GM10266 (cell line): ENCODE data around the gene SOX9.

Source experiments
- DNase-seq: peaks from one replicate; pipeline ENCODE4 v3.0.0; 2012; ENCODE audit errors: extremely low spot score
- TF ChIP-seq, protein P1 (sequence below): IDR thresholded peaks from 2 replicates; pipeline ENCODE4 v1.5.1; 2012; ENCODE audit warnings: mild to moderate bottlenecking, low read depth; ENCODE audit not compliant: control insufficient read depth, insufficient read depth; ENCODE audit errors: missing control alignments

The SOX9 gene

DNA sequence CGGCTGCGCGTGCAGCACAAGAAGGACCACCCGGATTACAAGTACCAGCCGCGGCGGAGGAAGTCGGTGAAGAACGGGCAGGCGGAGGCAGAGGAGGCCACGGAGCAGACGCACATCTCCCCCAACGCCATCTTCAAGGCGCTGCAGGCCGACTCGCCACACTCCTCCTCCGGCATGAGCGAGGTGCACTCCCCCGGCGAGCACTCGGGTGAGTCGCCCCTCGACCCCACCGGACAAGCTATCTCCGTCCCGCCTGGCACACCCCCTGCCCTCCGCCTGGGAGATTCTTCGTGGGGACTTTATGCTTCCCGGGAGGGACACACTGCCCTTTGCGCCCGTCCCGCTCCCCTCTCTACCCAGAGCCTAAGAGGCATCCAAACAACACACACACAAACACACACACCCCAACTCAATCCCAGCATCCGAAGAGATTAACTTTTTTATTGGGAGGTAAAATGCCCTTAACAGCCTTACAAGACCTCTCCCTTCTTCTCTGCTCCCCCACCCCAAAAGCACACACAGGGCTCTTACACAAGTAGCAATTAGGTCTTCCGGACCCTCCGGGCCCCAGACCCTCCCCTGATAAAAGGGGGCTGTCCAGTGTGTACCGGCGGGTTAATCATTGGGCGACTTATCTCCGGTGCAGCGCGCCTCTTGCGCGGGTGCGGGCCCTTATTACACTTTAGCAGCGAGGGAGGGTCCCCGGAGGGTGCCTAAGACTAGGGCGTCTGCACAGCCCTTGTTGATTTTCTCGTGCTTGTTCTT is 2.1 kb downstream of the SOX9 start:
- peak; percentile 81 for DNase-seq

DNA sequence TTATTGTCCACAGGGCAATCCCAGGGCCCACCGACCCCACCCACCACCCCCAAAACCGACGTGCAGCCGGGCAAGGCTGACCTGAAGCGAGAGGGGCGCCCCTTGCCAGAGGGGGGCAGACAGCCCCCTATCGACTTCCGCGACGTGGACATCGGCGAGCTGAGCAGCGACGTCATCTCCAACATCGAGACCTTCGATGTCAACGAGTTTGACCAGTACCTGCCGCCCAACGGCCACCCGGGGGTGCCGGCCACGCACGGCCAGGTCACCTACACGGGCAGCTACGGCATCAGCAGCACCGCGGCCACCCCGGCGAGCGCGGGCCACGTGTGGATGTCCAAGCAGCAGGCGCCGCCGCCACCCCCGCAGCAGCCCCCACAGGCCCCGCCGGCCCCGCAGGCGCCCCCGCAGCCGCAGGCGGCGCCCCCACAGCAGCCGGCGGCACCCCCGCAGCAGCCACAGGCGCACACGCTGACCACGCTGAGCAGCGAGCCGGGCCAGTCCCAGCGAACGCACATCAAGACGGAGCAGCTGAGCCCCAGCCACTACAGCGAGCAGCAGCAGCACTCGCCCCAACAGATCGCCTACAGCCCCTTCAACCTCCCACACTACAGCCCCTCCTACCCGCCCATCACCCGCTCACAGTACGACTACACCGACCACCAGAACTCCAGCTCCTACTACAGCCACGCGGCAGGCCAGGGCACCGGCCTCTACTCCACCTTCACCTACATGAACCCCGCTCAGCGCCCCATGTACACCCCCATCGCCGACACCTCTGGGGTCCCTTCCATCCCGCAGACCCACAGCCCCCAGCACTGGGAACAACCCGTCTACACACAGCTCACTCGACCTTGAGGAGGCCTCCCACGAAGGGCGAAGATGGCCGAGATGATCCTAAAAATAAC is 3.0 kb downstream of the SOX9 start:
- no peak for DNase-seq
- TF ChIP-seq, protein P1, sequence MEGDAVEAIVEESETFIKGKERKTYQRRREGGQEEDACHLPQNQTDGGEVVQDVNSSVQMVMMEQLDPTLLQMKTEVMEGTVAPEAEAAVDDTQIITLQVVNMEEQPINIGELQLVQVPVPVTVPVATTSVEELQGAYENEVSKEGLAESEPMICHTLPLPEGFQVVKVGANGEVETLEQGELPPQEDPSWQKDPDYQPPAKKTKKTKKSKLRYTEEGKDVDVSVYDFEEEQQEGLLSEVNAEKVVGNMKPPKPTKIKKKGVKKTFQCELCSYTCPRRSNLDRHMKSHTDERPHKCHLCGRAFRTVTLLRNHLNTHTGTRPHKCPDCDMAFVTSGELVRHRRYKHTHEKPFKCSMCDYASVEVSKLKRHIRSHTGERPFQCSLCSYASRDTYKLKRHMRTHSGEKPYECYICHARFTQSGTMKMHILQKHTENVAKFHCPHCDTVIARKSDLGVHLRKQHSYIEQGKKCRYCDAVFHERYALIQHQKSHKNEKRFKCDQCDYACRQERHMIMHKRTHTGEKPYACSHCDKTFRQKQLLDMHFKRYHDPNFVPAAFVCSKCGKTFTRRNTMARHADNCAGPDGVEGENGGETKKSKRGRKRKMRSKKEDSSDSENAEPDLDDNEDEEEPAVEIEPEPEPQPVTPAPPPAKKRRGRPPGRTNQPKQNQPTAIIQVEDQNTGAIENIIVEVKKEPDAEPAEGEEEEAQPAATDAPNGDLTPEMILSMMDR = no peak

More for the DNA sequence above, 2.1 kb downstream of the SOX9 start:
- TF ChIP-seq, protein P1 = no peak

DNA sequence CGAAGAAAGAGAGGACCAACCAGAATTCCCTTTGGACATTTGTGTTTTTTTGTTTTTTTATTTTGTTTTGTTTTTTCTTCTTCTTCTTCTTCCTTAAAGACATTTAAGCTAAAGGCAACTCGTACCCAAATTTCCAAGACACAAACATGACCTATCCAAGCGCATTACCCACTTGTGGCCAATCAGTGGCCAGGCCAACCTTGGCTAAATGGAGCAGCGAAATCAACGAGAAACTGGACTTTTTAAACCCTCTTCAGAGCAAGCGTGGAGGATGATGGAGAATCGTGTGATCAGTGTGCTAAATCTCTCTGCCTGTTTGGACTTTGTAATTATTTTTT is 3.6 kb downstream of the SOX9 start:
- TF ChIP-seq, protein P1 = no peak
- no peak for DNase-seq

DNA sequence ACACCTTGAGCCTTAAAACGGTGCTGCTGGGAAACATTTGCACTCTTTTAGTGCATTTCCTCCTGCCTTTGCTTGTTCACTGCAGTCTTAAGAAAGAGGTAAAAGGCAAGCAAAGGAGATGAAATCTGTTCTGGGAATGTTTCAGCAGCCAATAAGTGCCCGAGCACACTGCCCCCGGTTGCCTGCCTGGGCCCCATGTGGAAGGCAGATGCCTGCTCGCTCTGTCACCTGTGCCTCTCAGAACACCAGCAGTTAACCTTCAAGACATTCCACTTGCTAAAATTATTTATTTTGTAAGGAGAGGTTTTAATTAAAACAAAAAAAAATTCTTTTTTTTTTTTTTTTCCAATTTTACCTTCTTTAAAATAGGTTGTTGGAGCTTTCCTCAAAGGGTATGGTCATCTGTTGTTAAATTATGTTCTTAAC is 4.4 kb downstream of the SOX9 start:
- no peak for DNase-seq
- TF ChIP-seq, protein P1 = no peak

DNA sequence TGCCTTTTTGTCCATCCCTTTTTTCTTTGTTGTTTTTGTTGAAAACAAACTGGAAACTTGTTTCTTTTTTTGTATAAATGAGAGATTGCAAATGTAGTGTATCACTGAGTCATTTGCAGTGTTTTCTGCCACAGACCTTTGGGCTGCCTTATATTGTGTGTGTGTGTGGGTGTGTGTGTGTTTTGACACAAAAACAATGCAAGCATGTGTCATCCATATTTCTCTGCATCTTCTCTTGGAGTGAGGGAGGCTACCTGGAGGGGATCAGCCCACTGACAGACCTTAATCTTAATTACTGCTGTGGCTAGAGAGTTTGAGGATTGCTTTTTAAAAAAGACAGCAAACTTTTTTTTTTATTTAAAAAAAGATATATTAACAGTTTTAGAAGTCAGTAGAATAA is 4.9 kb downstream of the SOX9 start:
- TF ChIP-seq, protein P1 = no peak
- DNase-seq = no peak

DNA sequence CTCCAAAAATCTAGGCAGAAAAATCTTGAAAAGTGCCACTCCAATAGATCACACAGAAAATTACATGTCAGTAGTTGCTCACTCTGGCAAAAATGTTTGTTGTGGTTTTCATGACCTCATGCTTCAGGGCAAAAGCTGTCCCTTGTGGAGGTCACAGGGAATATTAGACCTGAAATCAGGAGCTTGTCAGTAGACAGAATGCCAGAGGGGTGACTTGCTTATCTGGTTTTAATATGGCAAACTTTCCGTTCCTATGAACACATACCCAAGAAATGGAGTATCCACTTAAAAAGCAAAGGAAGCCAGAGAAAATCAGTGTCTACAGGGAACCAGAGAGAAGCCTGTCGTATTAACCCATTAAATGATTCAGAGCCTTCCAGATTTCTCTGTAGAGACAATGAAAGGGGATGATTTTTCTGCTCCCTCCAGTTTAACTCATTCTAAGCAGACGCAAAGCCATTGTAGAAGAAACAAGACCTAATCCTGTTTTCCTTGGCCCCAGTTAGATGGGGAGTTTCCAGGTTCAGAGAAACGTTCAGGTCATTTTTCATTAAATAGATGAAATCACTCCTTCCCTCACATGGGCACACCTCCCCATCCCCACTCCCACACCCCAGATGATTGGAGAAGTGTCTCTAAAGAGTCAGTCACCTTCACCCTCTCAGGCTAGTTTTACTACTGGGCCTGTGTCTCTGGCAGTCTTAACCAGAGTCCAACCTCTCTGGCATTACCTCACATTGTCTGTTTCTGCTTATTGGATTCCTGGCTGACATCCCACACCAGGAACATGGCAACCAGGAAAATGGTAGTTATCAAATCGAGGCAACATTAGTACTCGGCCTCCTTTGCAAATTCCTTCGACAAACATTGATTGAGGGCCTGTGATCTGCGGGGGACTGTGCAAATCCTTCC is 6.0 kb downstream of the SOX9 start:
- TF ChIP-seq, protein P1 = no peak
- DNase-seq = no peak
